Activated CD8-positive, alpha-beta T cell treated with anti-CD3 and anti-CD28 coated beads for 36 hours (primary cell): ENCODE results near the gene CALHM1. TPM values are rescaled to one million over a fixed set of nuclear protein-coding genes. Genes with fewer than 3 reads are reported as not detected.
A peak's percentile ranks its signal among the peaks of the same experiment; 100 is the strongest.

ENCODE experiments used
- ATAC-seq: fragments of 200-7000 bp; cut with Tn5 transposase; one replicate; pipeline ENCODE4 v1.10.0; 2021; ENCODE audit warnings: mild to moderate bottlenecking, moderate library complexity
- CTCF ChIA-PET: fragments of 350-600 bp; sonication (Branson Sonifier 250); formaldehyde crosslinking; loops from one replicate; lab custom pipeline; 2021; ENCODE audit warnings: antibody characterized with exemption; lab: Charles Lee
- POLR2A ChIA-PET: fragments of 350-600 bp; sonication (Branson Sonifier 250); formaldehyde crosslinking; loops from one replicate; lab custom pipeline; 2021; ENCODE audit warnings: antibody characterized with exemption; lab: Charles Lee
- DNase-seq: peaks from one replicate; pipeline ENCODE4 v3.0.0-alpha.2; 2020
- H3K27ac Mint-ChIP-seq: one replicate; pipeline ENCODE4 v1.8.0; 2021; ENCODE audit warnings: mild to moderate bottlenecking, mixed read lengths
- H3K27me3 Mint-ChIP-seq: one replicate; pipeline ENCODE4 v1.8.0; 2021; ENCODE audit warnings: mixed read lengths
- H3K36me3 Mint-ChIP-seq: one replicate; pipeline ENCODE4 v1.8.0; 2021; ENCODE audit warnings: low read depth, mixed read lengths
- H3K4me1 Mint-ChIP-seq: one replicate; pipeline ENCODE4 v1.8.0; 2021; ENCODE audit warnings: low read depth, mixed read lengths
- H3K4me3 Mint-ChIP-seq: one replicate; pipeline ENCODE4 v1.8.0; 2021; ENCODE audit warnings: mild to moderate bottlenecking, moderate library complexity, mixed read lengths
- H3K9me3 Mint-ChIP-seq: one replicate; pipeline ENCODE4 v1.8.0; 2021; ENCODE audit warnings: mixed read lengths
- intact Hi-C: fragments of 100-400 bp; cut with micrococcal nuclease; formaldehyde crosslinking; loops from one replicate; pipeline ENCODE4 v1.10.0; 2022
- total RNA-seq, 2 experiments: library from RNA; stranded (reverse); gene quantifications; one replicate each; pipeline ENCODE4 v1.2.3, GENCODE V29; 2021
- TF ChIP-seq, protein P1 (sequence below): fragments of 200-600 bp; IDR thresholded peaks from one replicate; pipeline ENCODE4 v1.8.0; 2022; ENCODE audit warnings: antibody characterized with exemption, mild to moderate bottlenecking

Gene CALHM1
- total RNA-seq, 2 experiments from 2014 or later: not detected

DNA sequence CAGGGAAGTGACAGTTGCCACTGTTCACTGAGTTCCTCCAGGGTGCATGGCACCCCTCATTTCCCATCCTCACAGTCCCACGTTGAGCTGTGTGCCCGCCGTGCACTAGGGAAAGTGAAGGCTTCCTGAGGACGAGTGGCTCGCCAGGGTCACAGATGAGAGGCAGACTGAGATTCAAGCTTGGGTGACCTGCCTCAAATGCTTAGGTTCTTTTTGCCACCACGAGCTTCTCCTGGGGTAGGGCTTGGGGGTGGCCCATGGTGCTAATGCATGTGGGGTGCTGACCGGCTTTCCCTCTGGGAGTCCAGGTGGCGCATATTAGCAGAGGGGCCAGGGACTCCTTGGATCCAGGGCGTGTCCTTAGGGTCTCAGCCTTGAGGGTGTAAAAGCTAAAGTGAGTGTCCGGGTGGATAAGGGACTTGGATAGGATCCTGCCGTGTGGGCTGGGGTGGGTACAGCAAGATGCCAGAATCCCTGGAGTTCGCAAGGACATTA lies 8.5 kb downstream of the CALHM1 start:
- Mint-ChIP-seq H3K4me3 (no peak overlapping the region), H3K36me3 (peaks cover 36% of the 10 kb centered on the region), H3K4me1 (peaks cover 36% of the 10 kb centered on the region), H3K27me3 (no peaks in the 10 kb centered on the region), H3K27ac (no peak overlapping the region), H3K9me3 (no peaks in the 10 kb centered on the region)
- ATAC-seq: no peak
- no peak for DNase-seq
- intact Hi-C loops: loop anchor here (5.0 kb wide), 1 partner anchor 37 kb away; no protein-coding TSS in a partner anchor
- POLR2A ChIA-PET: interaction anchor here (0.7 to 1.9 kb wide), 7 partner anchors 10 to 42 kb away, joined by 3 to 6 read pairs (median 3); no protein-coding TSS in a partner anchor
- CTCF ChIA-PET: interaction anchor here (1.1 to 4.9 kb wide), 4 partner anchors 22 to 35 kb away, joined by 3 to 38 read pairs (median 13); no protein-coding TSS in a partner anchor
- TF ChIP-seq, protein P1, sequence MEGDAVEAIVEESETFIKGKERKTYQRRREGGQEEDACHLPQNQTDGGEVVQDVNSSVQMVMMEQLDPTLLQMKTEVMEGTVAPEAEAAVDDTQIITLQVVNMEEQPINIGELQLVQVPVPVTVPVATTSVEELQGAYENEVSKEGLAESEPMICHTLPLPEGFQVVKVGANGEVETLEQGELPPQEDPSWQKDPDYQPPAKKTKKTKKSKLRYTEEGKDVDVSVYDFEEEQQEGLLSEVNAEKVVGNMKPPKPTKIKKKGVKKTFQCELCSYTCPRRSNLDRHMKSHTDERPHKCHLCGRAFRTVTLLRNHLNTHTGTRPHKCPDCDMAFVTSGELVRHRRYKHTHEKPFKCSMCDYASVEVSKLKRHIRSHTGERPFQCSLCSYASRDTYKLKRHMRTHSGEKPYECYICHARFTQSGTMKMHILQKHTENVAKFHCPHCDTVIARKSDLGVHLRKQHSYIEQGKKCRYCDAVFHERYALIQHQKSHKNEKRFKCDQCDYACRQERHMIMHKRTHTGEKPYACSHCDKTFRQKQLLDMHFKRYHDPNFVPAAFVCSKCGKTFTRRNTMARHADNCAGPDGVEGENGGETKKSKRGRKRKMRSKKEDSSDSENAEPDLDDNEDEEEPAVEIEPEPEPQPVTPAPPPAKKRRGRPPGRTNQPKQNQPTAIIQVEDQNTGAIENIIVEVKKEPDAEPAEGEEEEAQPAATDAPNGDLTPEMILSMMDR: no peak

DNA sequence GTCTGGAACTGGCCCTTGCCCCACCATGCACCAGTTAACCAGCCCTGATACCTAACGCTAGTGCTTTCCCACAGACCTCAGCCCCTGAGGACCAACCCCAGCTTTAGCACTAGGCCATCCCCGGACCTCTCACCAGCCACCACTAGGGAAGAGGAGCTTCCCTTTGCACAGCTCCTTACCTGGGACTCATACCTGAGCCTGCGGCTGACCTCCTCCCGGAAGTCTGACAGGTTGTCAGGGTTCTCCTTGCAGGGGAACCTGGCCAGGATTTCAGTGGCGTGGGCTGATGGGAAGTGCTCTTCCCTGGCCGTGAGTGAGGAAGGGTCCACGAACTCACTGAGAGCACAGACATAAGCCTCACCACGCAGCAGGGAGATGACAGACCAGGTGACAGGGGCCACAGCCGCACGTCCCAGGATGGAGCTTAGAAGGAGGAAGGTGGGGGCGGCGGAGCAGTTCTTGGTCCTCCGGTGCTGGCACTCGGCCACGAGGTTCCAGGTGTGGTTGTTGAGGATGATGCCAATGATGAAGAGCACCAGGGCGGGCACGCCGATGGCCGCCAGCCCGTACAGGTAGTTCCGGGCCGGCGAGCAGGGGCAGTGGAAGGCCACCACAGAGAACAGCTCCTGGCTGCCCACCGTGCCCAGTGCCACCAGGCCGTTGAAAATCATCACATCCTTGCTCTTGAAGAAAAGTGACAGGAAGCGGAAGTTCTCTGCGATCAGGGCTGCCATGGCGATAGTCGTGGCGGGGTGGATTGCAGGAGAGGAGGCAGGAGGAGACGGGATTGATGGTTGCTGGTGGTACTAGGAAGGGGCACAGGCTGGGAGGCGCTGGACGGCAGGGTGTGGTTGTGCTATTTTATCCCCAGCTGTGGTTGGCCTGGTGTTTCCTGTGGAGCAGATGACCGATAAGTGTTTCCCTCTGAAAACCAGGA lies 9.2 kb downstream of the CALHM1 start:
- TF ChIP-seq, protein P1: no peak
- H3K27ac Mint-ChIP-seq: peak overlapping the region; percentile 53
- no peak for ATAC-seq
- peaks cover 42% of the 10 kb centered on the region for H3K36me3 Mint-ChIP-seq
- no peaks in the 10 kb centered on the region for H3K27me3 Mint-ChIP-seq
- ChIA-PET CTCF (interaction anchor here (1.1 to 2.4 kb wide), 2 partner anchors 32 to 33 kb away, joined by 3 to 9 read pairs; no protein-coding TSS in a partner anchor), POLR2A (interaction anchor here (0.9 to 1.9 kb wide), 6 partner anchors 10 to 43 kb away, joined by 3 to 6 read pairs (median 4); no protein-coding TSS in a partner anchor)
- no peaks in the 10 kb centered on the region for H3K9me3 Mint-ChIP-seq
- H3K4me1 Mint-ChIP-seq: peaks cover 36% of the 10 kb centered on the region
- H3K4me3 Mint-ChIP-seq: peak overlapping the region; percentile 2
- DNase-seq: no peak
- intact Hi-C loops: loop anchor here (5.0 kb wide), 1 partner anchor 38 kb away; no protein-coding TSS in a partner anchor

DNA sequence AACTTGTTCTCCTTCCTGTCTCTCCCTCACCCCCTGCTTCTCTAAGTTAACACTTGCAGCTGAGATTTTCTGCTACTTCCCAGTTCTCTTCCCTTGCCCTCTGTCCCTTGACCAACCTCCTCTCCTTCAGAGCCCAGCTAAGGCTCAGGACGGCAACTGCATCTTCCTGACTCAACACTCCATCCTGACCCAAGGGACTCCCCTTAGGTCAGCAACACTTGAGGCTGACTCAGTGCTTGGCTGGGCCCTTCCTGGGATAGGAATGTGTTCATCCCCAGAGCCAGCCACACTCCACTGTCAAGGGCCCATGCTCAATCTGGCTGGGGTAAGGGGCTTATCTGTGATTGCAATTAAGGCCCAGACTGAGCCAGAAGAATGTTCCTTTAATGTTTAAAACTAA lies 10.0 kb downstream of the CALHM1 start:
- DNase-seq (no peak), ATAC-seq (no peak)
- Mint-ChIP-seq H3K27me3 (no peaks in the 10 kb centered on the region), H3K4me1 (peaks cover 36% of the 10 kb centered on the region), H3K36me3 (peaks cover 49% of the 10 kb centered on the region), H3K4me3 (no peak overlapping the region), H3K27ac (peak overlapping the region; percentile 30), H3K9me3 (no peaks in the 10 kb centered on the region)
- POLR2A ChIA-PET: interaction anchor here (1.3 kb wide), 1 partner anchor 15 kb away, joined by 3 read pairs; no protein-coding TSS in a partner anchor
- TF ChIP-seq, protein P1: no peak
- intact Hi-C loops: no loop called here
- CTCF ChIA-PET: interaction anchor here (1.1 to 2.4 kb wide), 3 partner anchors 28 to 32 kb away, joined by 3 to 9 read pairs (median 3); no protein-coding TSS in a partner anchor

DNA sequence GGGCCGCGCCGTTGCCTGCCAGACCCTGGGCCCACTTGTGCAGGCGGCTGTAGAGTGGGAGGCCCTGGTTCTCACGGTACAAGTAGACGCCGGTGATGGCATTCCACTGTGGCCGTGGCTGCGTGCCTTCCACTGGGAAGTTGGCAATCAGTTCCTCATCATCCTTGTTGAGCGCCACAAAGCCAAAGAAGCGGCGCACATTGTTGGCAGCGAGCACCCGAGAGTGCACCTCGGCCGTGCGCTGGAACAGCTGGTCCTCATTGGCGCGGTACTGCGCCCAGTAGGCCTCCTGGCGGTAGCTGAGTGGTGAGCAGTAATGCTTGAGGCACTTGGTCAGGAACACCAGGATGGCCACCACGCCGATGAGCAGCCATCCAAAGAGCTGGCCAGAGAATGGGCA lies 11.5 kb downstream of the CALHM1 start:
- Mint-ChIP-seq H3K4me3 (no peak overlapping the region), H3K27ac (peak overlapping the region; percentile 37), H3K9me3 (no peaks in the 10 kb centered on the region), H3K36me3 (peaks cover 58% of the 10 kb centered on the region), H3K4me1 (peaks cover 29% of the 10 kb centered on the region), H3K27me3 (no peaks in the 10 kb centered on the region)
- TF ChIP-seq, protein P1: no peak
- CTCF ChIA-PET: interaction anchor here (1.4 kb wide), 1 partner anchor 30 kb away, joined by 3 read pairs; no protein-coding TSS in a partner anchor
- POLR2A ChIA-PET: interaction anchor here (0.7 kb wide), 1 partner anchor 11 kb away, joined by 3 read pairs; no protein-coding TSS in a partner anchor
- ATAC-seq (no peak), DNase-seq (no peak)
- intact Hi-C loops: no loop called here
